HFFc6 (cell line): ENCODE measurements around the gene TSPAN9. TPM values are rescaled to one million over a fixed set of nuclear protein-coding genes. Genes with fewer than 3 reads are reported as not detected.

Experiments used
- DNase-seq: peaks from one replicate; pipeline ENCODE4 v3.0.0-alpha.2; 2018
- H3K27ac Mint-ChIP-seq: 2 replicates; pipeline ENCODE4 v1.8.0; 2020; ENCODE audit warnings: mild to moderate bottlenecking, mixed read lengths
- H3K27me3 Mint-ChIP-seq: 2 replicates; pipeline ENCODE4 v1.8.0; 2021; ENCODE audit warnings: mild to moderate bottlenecking, moderate library complexity, mixed read lengths; ENCODE audit not compliant: insufficient read depth
- H3K36me3 Mint-ChIP-seq: 2 replicates; pipeline ENCODE4 v1.8.0; 2021; ENCODE audit warnings: low read depth, mixed read lengths
- H3K4me1 Mint-ChIP-seq: 2 replicates; pipeline ENCODE4 v1.8.0; 2020; ENCODE audit warnings: low read depth, mixed read lengths
- H3K4me3 Mint-ChIP-seq: 2 replicates; pipeline ENCODE4 v1.8.0; 2020; ENCODE audit warnings: mild to moderate bottlenecking, moderate library complexity, mixed read lengths
- H3K9me3 Mint-ChIP-seq: 2 replicates; pipeline ENCODE4 v1.8.0; 2020; ENCODE audit warnings: mild to moderate bottlenecking, mixed read lengths
- total RNA-seq, 6 experiments: library from RNA; stranded (reverse); fragmentation: NEBNext Ultra II Directional; extraction: Animal tissue kit (Norgen Biotek cat#: 25700); gene quantifications; 2 replicates in 1 of 6; 3 replicates in 5 of 6; pipeline ENCODE4 v1.2.3, GENCODE V29; 2021
- TF ChIP-seq, protein P1 (sequence below): fragments of 200-600 bp; sonication (generic); IDR thresholded peaks from 2 replicates; pipeline ENCODE4 v1.5.0; 2021; ENCODE audit warnings: antibody characterized with exemption, mild to moderate bottlenecking

TSPAN9 gene
- total RNA-seq, 6 experiments from 2014 or later = 18.1 to 35.8 (median 22.7) TPM

- H3K27me3 Mint-ChIP-seq = no peaks in the 10 kb centered on the region; the same call in 1 of the 2 replicates
- H3K27ac Mint-ChIP-seq = no peak overlapping the region
- no peaks in the 10 kb centered on the region for H3K9me3 Mint-ChIP-seq
- peaks cover 9% of the 10 kb centered on the region for H3K4me1 Mint-ChIP-seq
- no peaks in the 10 kb centered on the region for H3K36me3 Mint-ChIP-seq
- H3K4me3 Mint-ChIP-seq = no peak overlapping the region
- no peak for DNase-seq
- TF ChIP-seq, protein P1, sequence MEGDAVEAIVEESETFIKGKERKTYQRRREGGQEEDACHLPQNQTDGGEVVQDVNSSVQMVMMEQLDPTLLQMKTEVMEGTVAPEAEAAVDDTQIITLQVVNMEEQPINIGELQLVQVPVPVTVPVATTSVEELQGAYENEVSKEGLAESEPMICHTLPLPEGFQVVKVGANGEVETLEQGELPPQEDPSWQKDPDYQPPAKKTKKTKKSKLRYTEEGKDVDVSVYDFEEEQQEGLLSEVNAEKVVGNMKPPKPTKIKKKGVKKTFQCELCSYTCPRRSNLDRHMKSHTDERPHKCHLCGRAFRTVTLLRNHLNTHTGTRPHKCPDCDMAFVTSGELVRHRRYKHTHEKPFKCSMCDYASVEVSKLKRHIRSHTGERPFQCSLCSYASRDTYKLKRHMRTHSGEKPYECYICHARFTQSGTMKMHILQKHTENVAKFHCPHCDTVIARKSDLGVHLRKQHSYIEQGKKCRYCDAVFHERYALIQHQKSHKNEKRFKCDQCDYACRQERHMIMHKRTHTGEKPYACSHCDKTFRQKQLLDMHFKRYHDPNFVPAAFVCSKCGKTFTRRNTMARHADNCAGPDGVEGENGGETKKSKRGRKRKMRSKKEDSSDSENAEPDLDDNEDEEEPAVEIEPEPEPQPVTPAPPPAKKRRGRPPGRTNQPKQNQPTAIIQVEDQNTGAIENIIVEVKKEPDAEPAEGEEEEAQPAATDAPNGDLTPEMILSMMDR = no peak
These were observed 64.5 kb downstream of the TSPAN9 start for GRCh38 chr12:3141339-3142321.

GRCh38 chr12:3142386-3142785 is 65.2 kb downstream of the TSPAN9 start:
- Mint-ChIP-seq H3K9me3 (no peaks in the 10 kb centered on the region), H3K4me3 (no peak overlapping the region), H3K27me3 (no peaks in the 10 kb centered on the region; the same call in 1 of the 2 replicates), H3K36me3 (no peaks in the 10 kb centered on the region), H3K27ac (no peak overlapping the region), H3K4me1 (peaks cover 5% of the 10 kb centered on the region)
- TF ChIP-seq, protein P1 = no peak
- DNase-seq = no peak

- TF ChIP-seq, protein P1 = no peak
- Mint-ChIP-seq H3K4me3 (no peak overlapping the region), H3K4me1 (no peaks in the 10 kb centered on the region), H3K36me3 (no peaks in the 10 kb centered on the region), H3K9me3 (no peaks in the 10 kb centered on the region), H3K27me3 (no peaks in the 10 kb centered on the region; the same call in 1 of the 2 replicates), H3K27ac (no peak overlapping the region)
- no peak for DNase-seq
These were observed 67.3 kb downstream of the TSPAN9 start for GRCh38 chr12:3144495-3144894.

DNA sequence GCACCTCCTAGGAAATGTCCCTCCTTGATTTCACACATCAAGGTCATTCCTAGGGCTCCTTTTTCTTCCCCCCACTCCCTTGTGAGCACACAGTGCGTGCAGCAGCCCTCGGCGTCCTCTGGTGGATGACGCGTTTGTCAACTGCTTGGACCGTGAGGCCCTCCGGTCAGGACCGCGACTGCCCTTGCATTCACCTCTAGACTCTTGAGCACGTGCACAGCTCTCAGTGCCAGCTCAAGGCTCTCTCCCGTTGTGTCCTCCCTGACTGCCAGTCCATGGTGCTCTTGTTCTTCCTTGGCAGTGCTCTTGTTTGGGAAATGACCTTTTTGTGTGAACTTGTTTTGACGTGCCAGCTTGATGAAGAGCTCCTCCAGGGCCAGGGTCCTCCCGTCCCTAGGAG is 67.9 kb downstream of the TSPAN9 start:
- no peak for DNase-seq
- TF ChIP-seq, protein P1 = no peak
- H3K9me3 Mint-ChIP-seq = no peaks in the 10 kb centered on the region

GRCh38 chr12:3145546-3146310 is 68.5 kb downstream of the TSPAN9 start:
- Mint-ChIP-seq H3K9me3 (no peaks in the 10 kb centered on the region), H3K4me1 (peaks cover under 1% of the 10 kb centered on the region; the same call in 1 of the 2 replicates), H3K36me3 (no peaks in the 10 kb centered on the region), H3K4me3 (no peak overlapping the region), H3K27me3 (no peaks in the 10 kb centered on the region; the same call in 1 of the 2 replicates), H3K27ac (no peak overlapping the region)
- no peak for DNase-seq
- TF ChIP-seq, protein P1 = no peak

More for the DNA sequence above, 67.9 kb downstream of the TSPAN9 start:
- no peaks in the 10 kb centered on the region for H3K4me1 Mint-ChIP-seq
- H3K36me3 Mint-ChIP-seq = no peaks in the 10 kb centered on the region
- H3K27ac Mint-ChIP-seq = no peak overlapping the region
- H3K27me3 Mint-ChIP-seq = no peaks in the 10 kb centered on the region; the same call in 1 of the 2 replicates
- H3K4me3 Mint-ChIP-seq = no peak overlapping the region
